Measurements from ENCODE around the gene SUPT20H.

- TF ChIP-seq SMC3 (IDR thresholded peaks at IDR 0.05; ENCODE audit: low read length) = no peak
- TF ChIP-seq, protein P1, sequence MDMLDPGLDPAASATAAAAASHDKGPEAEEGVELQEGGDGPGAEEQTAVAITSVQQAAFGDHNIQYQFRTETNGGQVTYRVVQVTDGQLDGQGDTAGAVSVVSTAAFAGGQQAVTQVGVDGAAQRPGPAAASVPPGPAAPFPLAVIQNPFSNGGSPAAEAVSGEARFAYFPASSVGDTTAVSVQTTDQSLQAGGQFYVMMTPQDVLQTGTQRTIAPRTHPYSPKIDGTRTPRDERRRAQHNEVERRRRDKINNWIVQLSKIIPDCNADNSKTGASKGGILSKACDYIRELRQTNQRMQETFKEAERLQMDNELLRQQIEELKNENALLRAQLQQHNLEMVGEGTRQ (IDR thresholded peaks at IDR 0.05; ENCODE audit: low read depth, low read length) = no peak
- TF ChIP-seq, protein P1 (CRISPR knock-in tag; IDR thresholded peaks at IDR 0.05; ENCODE audit: borderline replicate concordance) = no peak
- TF ChIP-seq NRL (CRISPR knock-in tag; IDR thresholded peaks at IDR 0.05; ENCODE audit: borderline replicate concordance) = no peak
- no peak for TF ChIP-seq ZSCAN22 (CRISPR knock-in tag; IDR thresholded peaks at IDR 0.05)
- no peak for TF ChIP-seq NFKB2 (CRISPR knock-in tag; IDR thresholded peaks at IDR 0.05; ENCODE audit: borderline replicate concordance)
- no peak for TF ChIP-seq POLR2A (IDR thresholded peaks at IDR 0.05; ENCODE audit: insufficient read depth in 1 of 2, low read depth in 2 of 2, low read length in 2 of 2)
- TF ChIP-seq ZNF567 (CRISPR knock-in tag; IDR thresholded peaks at IDR 0.05; ENCODE audit: borderline replicate concordance) = no peak
Measured at GRCh38 chr13:37039896-37040295, 19.6 kb downstream of the SUPT20H start.
